OCI-LY1 (cell line): ENCODE measurements around the gene SUN5.
"Not testable (repeated sequence)": the region's sequence is repeated elsewhere in the genome, so short reads cannot be mapped to it uniquely, and the experiment has no call there.

Source experiments
- EZH2 ChIP-seq: fragments of 200-600 bp; sonication (generic), shearing (Covaris generic); IDR thresholded peaks from 2 replicates; pipeline ENCODE4 v1.8.0; 2017; ENCODE audit warnings: borderline replicate concordance, mixed run types, mild to moderate bottlenecking, antibody characterized with exemption, low read length, moderate library complexity, mixed read lengths
- TF ChIP-seq, protein P1 (sequence below): fragments of 200-600 bp; sonication (generic), shearing (Covaris generic); IDR thresholded peaks from 2 replicates; pipeline ENCODE4 v1.5.1; 2017; ENCODE audit warnings: mild to moderate bottlenecking, antibody characterized with exemption, low read length, moderate library complexity, mixed read lengths

DNA sequence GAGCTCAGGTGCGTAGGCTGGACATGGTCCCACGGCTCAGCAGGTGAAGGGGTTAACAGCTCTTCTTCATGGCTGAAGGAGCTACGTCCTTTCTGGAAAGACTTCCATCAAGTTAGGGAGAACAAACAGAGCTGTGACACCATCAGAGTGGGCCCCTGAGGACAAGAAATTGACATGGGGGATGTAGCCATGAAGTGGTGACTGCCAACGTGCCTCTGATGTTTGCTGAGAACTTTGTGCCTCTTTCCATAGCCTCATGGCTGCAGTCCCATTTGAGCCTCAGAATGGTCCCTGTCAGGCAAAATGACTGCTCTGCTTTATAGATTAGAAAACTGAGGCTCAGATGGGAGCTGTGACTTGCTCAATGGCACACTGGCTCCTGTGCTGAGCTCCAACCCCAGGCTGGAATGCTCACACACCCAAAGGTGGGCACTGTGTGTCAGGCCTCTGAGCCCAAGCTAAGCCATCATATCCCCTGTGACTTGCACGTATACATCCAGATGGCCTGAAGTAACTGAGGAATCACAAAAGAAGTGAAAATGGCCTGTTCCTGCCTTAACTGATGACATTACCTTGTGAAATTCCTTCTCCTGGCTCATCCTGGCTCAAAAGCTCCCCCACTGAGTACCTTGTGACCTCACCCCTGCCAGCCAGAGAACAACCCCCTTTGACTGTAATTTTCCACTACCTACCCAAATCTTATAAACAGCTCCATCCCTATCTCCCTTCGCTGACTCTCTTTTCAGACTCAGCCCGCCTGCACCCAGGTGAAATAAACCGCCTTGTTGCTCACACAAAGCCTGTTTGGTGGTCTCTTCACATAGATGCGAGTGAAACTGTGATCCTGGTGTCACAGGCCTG, 29.8 kb downstream of the SUN5 start:
- TF ChIP-seq, protein P1, sequence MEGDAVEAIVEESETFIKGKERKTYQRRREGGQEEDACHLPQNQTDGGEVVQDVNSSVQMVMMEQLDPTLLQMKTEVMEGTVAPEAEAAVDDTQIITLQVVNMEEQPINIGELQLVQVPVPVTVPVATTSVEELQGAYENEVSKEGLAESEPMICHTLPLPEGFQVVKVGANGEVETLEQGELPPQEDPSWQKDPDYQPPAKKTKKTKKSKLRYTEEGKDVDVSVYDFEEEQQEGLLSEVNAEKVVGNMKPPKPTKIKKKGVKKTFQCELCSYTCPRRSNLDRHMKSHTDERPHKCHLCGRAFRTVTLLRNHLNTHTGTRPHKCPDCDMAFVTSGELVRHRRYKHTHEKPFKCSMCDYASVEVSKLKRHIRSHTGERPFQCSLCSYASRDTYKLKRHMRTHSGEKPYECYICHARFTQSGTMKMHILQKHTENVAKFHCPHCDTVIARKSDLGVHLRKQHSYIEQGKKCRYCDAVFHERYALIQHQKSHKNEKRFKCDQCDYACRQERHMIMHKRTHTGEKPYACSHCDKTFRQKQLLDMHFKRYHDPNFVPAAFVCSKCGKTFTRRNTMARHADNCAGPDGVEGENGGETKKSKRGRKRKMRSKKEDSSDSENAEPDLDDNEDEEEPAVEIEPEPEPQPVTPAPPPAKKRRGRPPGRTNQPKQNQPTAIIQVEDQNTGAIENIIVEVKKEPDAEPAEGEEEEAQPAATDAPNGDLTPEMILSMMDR = not testable (repeated sequence)
- not testable (repeated sequence) for TF ChIP-seq EZH2
